Measurements from ENCODE around the gene SNN. TPM values are rescaled to one million over a fixed set of nuclear protein-coding genes. Genes with fewer than 3 reads are reported as not detected.

Gene SNN
- total and polyA plus RNA-seq, 2 experiments from 2014 or later: 16.7 to 18.8 TPM

GRCh38 chr16:11699234-11699894 is 31.1 kb downstream of the SNN start:
- TF ChIP-seq EZH2phosphoT487 (IDR thresholded peaks at IDR 0.05; ENCODE audit: low read depth, severe bottlenecking, unreplicated experiment): no peak
- TF ChIP-seq EZH2 (IDR thresholded peaks at IDR 0.05; ENCODE audit: borderline replicate concordance): no peak
- TF ChIP-seq CTCF (IDR thresholded peaks at IDR 0.05; ENCODE audit: poor library complexity): no peak
- WGBS (ENCODE audit: low lambda C conversion rate, missing lambda C conversion rate): 92% methylated on average over 10 of the region's 10 CpGs
- no peak for DNase-seq (ENCODE audit: low spot score)
- Histone ChIP-seq H3K36me3 (replicated peaks; ENCODE audit: insufficient read depth, low read depth) (no peaks in the 10 kb centered on the region), H2AFZ (no peak overlapping the region), H3K27ac (no peak overlapping the region), H3K4me1 (ENCODE audit: insufficient read depth) (peaks cover 11% of the 10 kb centered on the region), H3K79me2 (peaks cover 44% of the 10 kb centered on the region), H3K9me2 (replicated peaks; ENCODE audit: insufficient read depth) (no peaks in the 10 kb centered on the region), H4K20me1 (ENCODE audit: insufficient read depth, poor library complexity, severe bottlenecking) (peaks cover 17% of the 10 kb centered on the region), H3K9me3 (ENCODE audit: low read depth) (no peaks in the 10 kb centered on the region), H3K4me2 (no peak overlapping the region), H3K4me3 (no peak overlapping the region), H3K27me3 (no peaks in the 10 kb centered on the region)

DNA sequence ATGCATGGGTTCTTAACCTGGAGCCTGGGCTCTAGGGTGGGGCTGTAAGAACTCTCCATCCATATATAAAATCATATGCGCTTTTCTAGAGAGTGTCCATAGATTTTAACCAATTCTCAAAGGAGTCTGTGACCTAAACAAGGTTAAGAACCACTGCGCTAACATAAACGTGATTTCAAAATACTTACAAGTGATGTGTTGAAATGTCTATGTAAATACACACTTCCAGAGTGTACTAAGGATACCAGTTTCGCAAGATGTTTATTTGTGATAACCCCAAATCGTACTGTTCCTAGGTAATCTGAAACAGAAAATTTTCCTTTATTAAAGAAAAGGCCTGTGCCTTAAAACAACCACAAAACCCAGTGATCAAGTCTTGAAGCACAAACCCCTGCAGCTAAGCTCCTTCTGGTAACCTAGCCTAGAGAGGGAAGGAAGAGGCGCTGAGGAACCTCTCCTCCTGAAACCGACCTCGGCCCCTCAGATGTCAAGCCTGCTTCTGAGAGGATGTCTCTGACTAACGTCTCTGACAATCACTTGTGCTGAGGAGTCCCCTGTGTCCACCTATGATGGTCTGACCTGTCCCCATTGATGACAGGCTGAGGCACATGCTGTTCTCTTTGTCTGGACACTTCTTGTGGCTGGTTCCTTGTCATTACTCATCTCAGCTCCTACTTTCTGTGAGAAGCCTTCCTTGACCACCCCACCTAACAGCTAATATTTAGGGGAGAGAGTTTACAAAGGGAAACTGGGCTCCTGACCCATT is 32.2 kb downstream of the SNN start:
- H3K4me2 ChIP-seq: peak overlapping the region; percentile 22
- no peaks in the 10 kb centered on the region for H3K9me2 ChIP-seq (replicated peaks; ENCODE audit: insufficient read depth)
- 64% methylated on average over 9 of the region's 9 CpGs for WGBS (ENCODE audit: low lambda C conversion rate, missing lambda C conversion rate)
- H3K27me3 ChIP-seq: no peaks in the 10 kb centered on the region
- no peak overlapping the region for H3K4me3 ChIP-seq
- no peaks in the 10 kb centered on the region for H3K9me3 ChIP-seq (ENCODE audit: low read depth)
- peak overlapping the region; percentile 68 for H3K27ac ChIP-seq
- no peak overlapping the region for H2AFZ ChIP-seq
- peaks cover 11% of the 10 kb centered on the region for H3K4me1 ChIP-seq (ENCODE audit: insufficient read depth)
- TF ChIP-seq CTCF (IDR thresholded peaks at IDR 0.05; ENCODE audit: poor library complexity) (no peak), EZH2phosphoT487 (IDR thresholded peaks at IDR 0.05; ENCODE audit: low read depth, severe bottlenecking, unreplicated experiment) (no peak), EZH2 (IDR thresholded peaks at IDR 0.05; ENCODE audit: borderline replicate concordance) (no peak)
- peaks cover 17% of the 10 kb centered on the region for H4K20me1 ChIP-seq (ENCODE audit: insufficient read depth, poor library complexity, severe bottlenecking)
- DNase-seq (ENCODE audit: low spot score): no peak
- H3K79me2 ChIP-seq: peaks cover 46% of the 10 kb centered on the region
- H3K36me3 ChIP-seq (replicated peaks; ENCODE audit: insufficient read depth, low read depth): no peaks in the 10 kb centered on the region

GRCh38 chr16:11705311-11706025 is 37.2 kb downstream of the SNN start:
- Histone ChIP-seq H3K9me3 (ENCODE audit: low read depth) (no peaks in the 10 kb centered on the region), H3K27me3 (no peaks in the 10 kb centered on the region), H2AFZ (no peak overlapping the region), H3K27ac (no peak overlapping the region), H3K79me2 (peaks cover 52% of the 10 kb centered on the region), H3K36me3 (replicated peaks; ENCODE audit: insufficient read depth, low read depth) (no peaks in the 10 kb centered on the region), H4K20me1 (ENCODE audit: insufficient read depth, poor library complexity, severe bottlenecking) (peaks cover 4% of the 10 kb centered on the region), H3K9me2 (replicated peaks; ENCODE audit: insufficient read depth) (no peaks in the 10 kb centered on the region), H3K4me2 (no peak overlapping the region), H3K4me3 (no peak overlapping the region), H3K4me1 (ENCODE audit: insufficient read depth) (peaks cover 4% of the 10 kb centered on the region)
- 77% methylated on average over 6 of the region's 6 CpGs for WGBS (ENCODE audit: low lambda C conversion rate, missing lambda C conversion rate)
- TF ChIP-seq EZH2phosphoT487 (IDR thresholded peaks at IDR 0.05; ENCODE audit: low read depth, severe bottlenecking, unreplicated experiment) (no peak), EZH2 (IDR thresholded peaks at IDR 0.05; ENCODE audit: borderline replicate concordance) (no peak), CTCF (IDR thresholded peaks at IDR 0.05; ENCODE audit: poor library complexity) (no peak)
- no peak for DNase-seq (ENCODE audit: low spot score)
